Cardiac septum (tissue), 1 donor: ENCODE results near the gene GRIK2. TPM values are rescaled to one million over a fixed set of nuclear protein-coding genes. Genes with fewer than 3 reads are reported as not detected.
"Not testable (repeated sequence)": the region's sequence is repeated elsewhere in the genome, so short reads cannot be mapped to it uniquely, and the experiment has no call there.

Experiments used
- DNase-seq: peaks from one replicate; pipeline ENCODE4 v3.0.0-alpha.2; 2020; ENCODE audit warnings: low spot score
- intact Hi-C: fragments of 100-400 bp; cut with DNase I; formaldehyde crosslinking; loops from one replicate; pipeline ENCODE4 v1.14.0; 2022
- total RNA-seq: library from RNA; stranded (reverse); fragmentation: NEBNext Ultra II Directional; extraction: Animal tissue kit (Norgen Biotek cat#: 25700); gene quantifications from one replicate; pipeline ENCODE4 v1.2.1, GENCODE V29; 2021
- donor health status: DM: no; HTN: no; CAD: no.

Gene GRIK2
- total RNA-seq, 1 donor from 2014 or later, result 0.67 TPM

GRCh38 chr6:102028176-102028575, 634.7 kb downstream of the GRIK2 start:
- intact Hi-C loops, result no loop called here
- DNase-seq, result no peak

- intact Hi-C loops, result no loop called here
- no peak for DNase-seq
These were observed 645.5 kb downstream of the GRIK2 start for GRCh38 chr6:102038964-102039363.

- intact Hi-C loops, result no loop called here
- DNase-seq, result no peak
These were observed 645.9 kb downstream of the GRIK2 start for GRCh38 chr6:102039441-102039840.

GRCh38 chr6:102051001-102051400, 657.5 kb downstream of the GRIK2 start:
- no peak for DNase-seq
- intact Hi-C loops, result no loop called here

GRCh38 chr6:102051720-102052119, 658.2 kb downstream of the GRIK2 start:
- intact Hi-C loops, result no loop called here
- no peak for DNase-seq

- intact Hi-C loops, result no loop called here
- no peak for DNase-seq
These were observed 670.6 kb downstream of the GRIK2 start for GRCh38 chr6:102064142-102064541.

- intact Hi-C loops, result no loop called here
- DNase-seq, result no peak
These were observed 672.8 kb downstream of the GRIK2 start for GRCh38 chr6:102066301-102066700.

GRCh38 chr6:102068349-102068929, 674.9 kb downstream of the GRIK2 start:
- intact Hi-C loops, result no loop called here

GRCh38 chr6:102075539-102075938, 682.0 kb downstream of the GRIK2 start:
- intact Hi-C loops, result no loop called here
- DNase-seq, result no peak

More at GRCh38 chr6:102068349-102068929, 674.9 kb downstream of the GRIK2 start:
- DNase-seq, result no peak

- intact Hi-C loops, result no loop called here
- no peak for DNase-seq
These were observed 691.7 kb downstream of the GRIK2 start for GRCh38 chr6:102085257-102085656.

GRCh38 chr6:102088160-102088559, 694.7 kb downstream of the GRIK2 start:
- intact Hi-C loops, DNase-seq: not testable (repeated sequence)

GRCh38 chr6:102114402-102114801, 720.9 kb downstream of the GRIK2 start:
- no peak for DNase-seq
- intact Hi-C loops, result no loop called here

- intact Hi-C loops, result no loop called here
- DNase-seq, result no peak
These were observed 722.4 kb downstream of the GRIK2 start for GRCh38 chr6:102115911-102116310.

GRCh38 chr6:102118034-102118433, 724.5 kb downstream of the GRIK2 start:
- no peak for DNase-seq
- intact Hi-C loops, result no loop called here
